ENCODE measurements around the gene GNG12. TPM values are rescaled to one million over a fixed set of nuclear protein-coding genes. Genes with fewer than 3 reads are reported as not detected.

The GNG12 gene
- total RNA-seq, 1 donor from 2014 or later, result 71.2 TPM

DNA sequence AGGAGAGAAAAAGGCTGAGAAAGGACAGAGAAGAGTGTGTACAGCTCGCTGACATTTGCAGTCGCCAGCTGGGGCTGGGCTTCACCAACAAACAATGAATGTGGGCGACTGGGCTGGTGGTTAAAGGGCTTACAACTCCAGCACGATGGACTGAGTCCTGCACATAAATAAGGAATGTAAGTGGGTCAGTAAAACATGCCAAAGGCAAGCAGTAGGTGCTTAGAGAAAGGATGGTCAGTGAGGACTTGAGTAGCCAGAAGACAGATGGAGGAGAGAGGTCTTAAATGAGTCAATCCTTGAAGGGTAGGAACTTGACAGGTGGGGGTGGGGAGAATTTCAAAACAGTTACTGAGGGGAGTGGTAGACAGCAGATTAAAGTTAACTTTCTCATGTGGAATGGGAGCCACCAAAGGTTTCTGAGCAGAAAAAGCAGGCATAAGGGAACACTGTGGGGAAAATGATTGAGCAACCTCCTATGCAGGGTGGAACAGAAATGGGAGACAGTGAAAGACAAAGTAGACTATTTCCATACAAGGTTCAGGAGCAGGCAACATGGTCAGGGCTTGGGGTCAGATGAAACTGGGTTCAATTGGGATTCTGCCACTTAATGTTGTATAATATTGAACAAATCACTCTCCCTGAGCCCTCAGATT lies 110.8 kb downstream of the GNG12 start:
- no peaks in the 10 kb centered on the region for H3K27me3 ChIP-seq
- intact Hi-C loops (cut with DNase I), result loop anchor here (2.0 kb wide), 1 partner anchor 22 kb away; no protein-coding TSS in a partner anchor
- DNase-seq (ENCODE audit: low spot score in 2 of 2), result no peak
- peak overlapping the region; percentile 66 to 72 for H3K27ac ChIP-seq
- H3K36me3 ChIP-seq, result no peaks in the 10 kb centered on the region
- TF ChIP-seq, protein P1, sequence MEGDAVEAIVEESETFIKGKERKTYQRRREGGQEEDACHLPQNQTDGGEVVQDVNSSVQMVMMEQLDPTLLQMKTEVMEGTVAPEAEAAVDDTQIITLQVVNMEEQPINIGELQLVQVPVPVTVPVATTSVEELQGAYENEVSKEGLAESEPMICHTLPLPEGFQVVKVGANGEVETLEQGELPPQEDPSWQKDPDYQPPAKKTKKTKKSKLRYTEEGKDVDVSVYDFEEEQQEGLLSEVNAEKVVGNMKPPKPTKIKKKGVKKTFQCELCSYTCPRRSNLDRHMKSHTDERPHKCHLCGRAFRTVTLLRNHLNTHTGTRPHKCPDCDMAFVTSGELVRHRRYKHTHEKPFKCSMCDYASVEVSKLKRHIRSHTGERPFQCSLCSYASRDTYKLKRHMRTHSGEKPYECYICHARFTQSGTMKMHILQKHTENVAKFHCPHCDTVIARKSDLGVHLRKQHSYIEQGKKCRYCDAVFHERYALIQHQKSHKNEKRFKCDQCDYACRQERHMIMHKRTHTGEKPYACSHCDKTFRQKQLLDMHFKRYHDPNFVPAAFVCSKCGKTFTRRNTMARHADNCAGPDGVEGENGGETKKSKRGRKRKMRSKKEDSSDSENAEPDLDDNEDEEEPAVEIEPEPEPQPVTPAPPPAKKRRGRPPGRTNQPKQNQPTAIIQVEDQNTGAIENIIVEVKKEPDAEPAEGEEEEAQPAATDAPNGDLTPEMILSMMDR (IDR thresholded peaks at IDR 0.05), result no peak
- no peak overlapping the region for H3K4me3 ChIP-seq
- no peaks in the 10 kb centered on the region for H3K9me3 ChIP-seq
- peaks cover 6 to 46% of the 10 kb centered on the region in 2 donors for H3K4me1 ChIP-seq

DNA sequence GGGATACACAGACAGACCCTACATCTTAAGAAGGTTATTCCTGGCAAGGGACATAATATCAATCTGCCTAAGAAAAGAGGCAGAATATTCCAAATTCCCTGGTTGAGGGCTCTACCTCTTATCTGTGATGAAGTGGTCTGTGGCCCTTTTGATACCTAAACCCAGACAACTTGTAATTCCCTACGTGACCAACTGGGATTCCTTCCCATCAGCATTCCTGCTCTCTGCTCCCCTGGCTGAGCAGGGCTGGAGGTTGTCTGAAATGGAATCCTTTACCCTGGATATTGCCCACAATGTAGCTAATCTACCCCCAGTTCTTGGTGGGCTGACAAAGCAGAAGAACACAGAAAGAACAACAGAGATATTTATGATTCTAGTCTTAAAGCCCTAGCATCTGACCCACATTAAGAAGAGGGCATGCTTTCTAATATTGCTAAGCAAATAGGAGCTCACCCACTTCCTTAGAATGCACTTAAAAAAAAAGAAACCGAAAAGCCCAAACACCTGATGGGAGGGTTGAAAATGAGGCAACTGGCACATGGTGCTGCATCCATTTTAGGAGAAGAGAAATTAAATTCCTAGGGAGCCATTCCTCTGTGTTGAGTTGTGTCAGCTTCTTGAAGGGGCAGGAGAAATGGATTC lies 111.5 kb downstream of the GNG12 start:
- intact Hi-C loops (cut with DNase I), result loop anchor here (2.0 kb wide), 1 partner anchor 23 kb away; no protein-coding TSS in a partner anchor
- no peaks in the 10 kb centered on the region for H3K36me3 ChIP-seq
- H3K4me3 ChIP-seq, result no peak overlapping the region
- H3K27me3 ChIP-seq, result no peaks in the 10 kb centered on the region
- DNase-seq (ENCODE audit: low spot score in 2 of 2), result no peak
- TF ChIP-seq, protein P1 (IDR thresholded peaks at IDR 0.05), result no peak
- peak overlapping the region; percentile 66 to 72 for H3K27ac ChIP-seq
- peaks cover 6 to 52% of the 10 kb centered on the region in 2 donors for H3K4me1 ChIP-seq
- no peaks in the 10 kb centered on the region for H3K9me3 ChIP-seq

DNA sequence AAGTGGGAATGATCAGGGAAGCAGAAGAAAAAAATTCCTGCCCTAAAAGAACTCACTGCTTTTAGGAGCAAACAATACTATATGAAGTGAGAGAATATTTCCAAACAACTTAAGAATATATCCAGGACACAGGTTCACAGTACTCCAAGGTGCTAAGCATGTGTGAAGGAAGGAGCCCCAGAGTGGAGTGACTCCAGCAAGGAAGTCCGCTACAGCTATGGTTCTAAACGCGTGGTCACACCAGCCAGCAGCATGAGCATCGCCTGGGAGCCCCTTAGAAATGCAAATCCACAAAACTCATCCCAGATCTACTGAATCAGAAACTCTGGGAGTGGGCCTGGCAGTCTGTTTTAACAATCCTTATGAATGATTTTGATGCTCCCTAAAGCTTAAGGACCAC lies 112.2 kb downstream of the GNG12 start:
- Histone ChIP-seq H3K4me1 (peaks cover 6 to 57% of the 10 kb centered on the region in 2 donors), H3K36me3 (no peaks in the 10 kb centered on the region), H3K27ac (peak overlapping the region; percentile 66 to 72), H3K27me3 (no peaks in the 10 kb centered on the region), H3K4me3 (no peak overlapping the region), H3K9me3 (no peaks in the 10 kb centered on the region)
- TF ChIP-seq, protein P1 (IDR thresholded peaks at IDR 0.05), result no peak
- intact Hi-C loops (cut with DNase I), result no loop called here
- no peak for DNase-seq (ENCODE audit: low spot score in 2 of 2)

DNA sequence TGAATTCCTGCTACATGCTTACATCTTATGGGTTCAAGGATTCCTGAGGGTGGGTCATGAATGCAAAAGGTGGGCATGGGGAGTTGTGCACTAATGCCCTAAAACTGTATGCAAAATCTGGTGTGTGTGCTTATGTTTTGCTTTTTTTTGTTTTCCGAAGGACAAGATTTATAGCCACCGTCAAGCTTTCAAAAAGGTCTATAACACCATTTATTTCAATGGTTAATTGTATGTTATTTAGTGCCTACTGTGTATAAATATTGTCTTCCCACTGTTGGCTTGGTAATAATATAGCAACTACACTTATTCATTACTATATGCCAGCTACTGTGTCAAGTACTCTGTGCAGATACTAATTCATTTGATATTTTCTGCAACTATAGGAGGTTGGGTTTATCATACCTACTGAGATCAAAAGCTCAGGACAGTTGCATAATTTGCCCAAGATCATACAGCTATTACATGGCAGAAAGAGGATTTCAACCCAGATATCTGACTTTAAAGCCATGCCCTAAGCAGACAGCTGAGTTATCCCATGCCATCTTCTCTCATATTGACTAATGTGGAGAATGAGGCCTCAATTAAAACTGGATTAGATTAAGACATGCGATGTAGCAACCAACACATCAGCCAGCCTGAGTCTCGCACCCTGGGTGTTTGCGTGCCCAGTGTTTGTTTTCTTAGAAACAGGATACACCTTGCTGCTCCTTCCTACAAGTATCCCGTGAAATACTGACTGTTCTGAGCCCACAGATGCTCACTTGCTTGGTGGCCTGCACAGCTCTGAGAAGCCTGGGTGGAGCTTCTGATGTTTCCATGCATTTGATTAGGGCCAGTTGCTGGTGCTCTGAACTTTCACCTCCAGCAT lies 113.7 kb downstream of the GNG12 start:
- no peak for DNase-seq (ENCODE audit: low spot score in 2 of 2)
- Histone ChIP-seq H3K4me1 (peaks cover 6 to 47% of the 10 kb centered on the region in 2 donors), H3K4me3 (no peak overlapping the region), H3K9me3 (no peaks in the 10 kb centered on the region), H3K27me3 (no peaks in the 10 kb centered on the region), H3K27ac (peak overlapping the region; percentile 11 to 12), H3K36me3 (no peaks in the 10 kb centered on the region)
- TF ChIP-seq, protein P1 (IDR thresholded peaks at IDR 0.05), result no peak
- intact Hi-C loops (cut with DNase I), result no loop called here

DNA sequence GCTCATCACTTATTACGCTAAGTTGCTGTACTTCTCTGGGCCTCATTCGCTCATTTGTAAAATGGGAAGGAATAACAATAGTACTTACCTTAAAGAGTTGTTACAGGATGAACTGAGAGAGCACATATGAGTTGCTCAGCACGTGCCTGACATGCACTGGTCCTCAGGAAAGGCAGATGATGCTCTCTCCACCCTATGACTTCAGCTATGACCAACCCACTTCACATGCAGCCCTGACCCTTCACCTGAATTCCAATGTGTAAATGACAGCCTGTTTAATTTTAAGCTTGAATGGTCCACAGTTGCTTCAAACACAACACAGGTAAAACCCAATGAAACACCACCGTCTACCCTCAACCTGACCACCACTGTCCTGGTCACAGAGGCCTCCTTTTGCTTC lies 115.4 kb downstream of the GNG12 start:
- intact Hi-C loops (cut with DNase I), result no loop called here
- Histone ChIP-seq H3K4me3 (no peak overlapping the region), H3K4me1 (peaks cover 14 to 47% of the 10 kb centered on the region in 2 donors), H3K36me3 (no peaks in the 10 kb centered on the region), H3K9me3 (no peaks in the 10 kb centered on the region), H3K27me3 (no peaks in the 10 kb centered on the region), H3K27ac (peak overlapping the region in 1 of 2 donors; percentile 36)
- no peak for DNase-seq (ENCODE audit: low spot score in 2 of 2)
- TF ChIP-seq, protein P1 (IDR thresholded peaks at IDR 0.05), result no peak
